Adrenal gland (tissue), 5 donors: Measurements from ENCODE around the gene INSRR.

Experiments
- POLR2A ChIP-seq, 2 donors: fragments of 450-650 bp; IDR thresholded peaks; one replicate each; pipeline ENCODE4 v1.6.1; 2017; ENCODE audit warnings: antibody characterized with exemption in 2 of 2, mild to moderate bottlenecking in 2 of 2, moderate library complexity in 1 of 2
- TF ChIP-seq, protein P1 (sequence below), 6 experiments: fragments of 450-650 bp in 4 of 6; fragments of 200-600 bp in 2 of 6; sonication (generic) in 1 of 6; IDR thresholded peaks; 1 replicate in 5 of 6; 2 replicates in 1 of 6; pipeline versions ENCODE4 v1.5.1 to v1.8.0; 2016 to 2021; ENCODE audit warnings: antibody characterized with exemption in 6 of 6, mild to moderate bottlenecking in 2 of 6, moderate library complexity in 1 of 6
- donor health status: DM: no; HTN: no; CAD: no.

DNA sequence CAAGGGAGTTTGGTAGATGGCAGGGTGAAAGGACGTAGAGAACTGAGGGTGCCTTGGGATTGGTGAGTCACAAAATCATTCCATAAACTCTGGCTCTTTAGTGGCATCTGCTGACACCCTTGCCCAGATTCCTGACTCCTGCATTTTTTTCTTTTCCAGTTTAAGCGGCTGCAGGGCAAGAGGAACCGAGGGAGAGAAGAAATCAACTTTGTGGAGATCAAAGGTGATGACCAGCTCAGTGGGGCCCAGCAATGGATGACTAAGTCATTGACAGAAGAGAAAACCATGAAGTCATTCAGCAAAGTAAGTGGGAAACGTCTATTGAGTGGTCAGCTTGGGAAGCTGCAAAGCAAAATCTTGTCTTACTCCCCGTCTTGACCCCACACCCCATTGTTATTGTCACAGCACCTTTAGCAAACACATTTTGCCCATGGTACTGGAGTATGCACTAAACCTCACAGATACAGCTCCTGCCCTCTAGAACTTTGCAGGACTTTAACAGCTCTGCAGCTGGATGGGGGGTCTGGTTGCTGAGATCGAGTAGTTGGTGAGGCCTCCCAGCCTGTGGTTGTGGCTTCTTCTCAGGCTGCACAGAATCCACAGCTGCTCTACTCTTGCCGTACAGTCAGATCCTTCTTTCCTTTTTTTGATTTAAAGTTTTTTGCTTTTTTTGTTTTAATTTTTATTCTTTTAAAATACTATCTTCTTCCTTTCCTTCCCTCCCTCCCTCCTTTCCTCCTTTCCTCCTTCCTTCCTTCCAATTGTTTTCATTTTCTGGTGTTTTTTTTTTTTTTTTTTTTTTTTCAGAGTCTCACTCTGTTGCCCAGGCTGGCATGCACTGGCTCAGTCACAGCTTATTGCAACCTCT is 64.2 kb downstream of the INSRR start:
- TF ChIP-seq, protein P1, sequence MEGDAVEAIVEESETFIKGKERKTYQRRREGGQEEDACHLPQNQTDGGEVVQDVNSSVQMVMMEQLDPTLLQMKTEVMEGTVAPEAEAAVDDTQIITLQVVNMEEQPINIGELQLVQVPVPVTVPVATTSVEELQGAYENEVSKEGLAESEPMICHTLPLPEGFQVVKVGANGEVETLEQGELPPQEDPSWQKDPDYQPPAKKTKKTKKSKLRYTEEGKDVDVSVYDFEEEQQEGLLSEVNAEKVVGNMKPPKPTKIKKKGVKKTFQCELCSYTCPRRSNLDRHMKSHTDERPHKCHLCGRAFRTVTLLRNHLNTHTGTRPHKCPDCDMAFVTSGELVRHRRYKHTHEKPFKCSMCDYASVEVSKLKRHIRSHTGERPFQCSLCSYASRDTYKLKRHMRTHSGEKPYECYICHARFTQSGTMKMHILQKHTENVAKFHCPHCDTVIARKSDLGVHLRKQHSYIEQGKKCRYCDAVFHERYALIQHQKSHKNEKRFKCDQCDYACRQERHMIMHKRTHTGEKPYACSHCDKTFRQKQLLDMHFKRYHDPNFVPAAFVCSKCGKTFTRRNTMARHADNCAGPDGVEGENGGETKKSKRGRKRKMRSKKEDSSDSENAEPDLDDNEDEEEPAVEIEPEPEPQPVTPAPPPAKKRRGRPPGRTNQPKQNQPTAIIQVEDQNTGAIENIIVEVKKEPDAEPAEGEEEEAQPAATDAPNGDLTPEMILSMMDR (IDR thresholded peaks at IDR 0.05): no peak
- TF ChIP-seq POLR2A (IDR thresholded peaks at IDR 0.05): no peak
